ENCODE measurements around the gene GBF1.

GRCh38 chr10:102231357-102232318 is 13.7 kb upstream of the GBF1 start:
- TF ChIP-seq CTCF (IDR thresholded peaks at IDR 0.05 in 8 of 11, conservative IDR thresholded peaks at IDR 0.05 in 3 of 11) (peak; percentile 36 to 83 (median 72)), POLR2A (IDR thresholded peaks at IDR 0.05) (no peak)

Measured in spleen (tissue), 7 donors.